Inflammatory macrophage treated with lipopolysaccharide for 1 hour (primary cell): Measurements from ENCODE around the gene KCNJ18.
"Not testable (repeated sequence)": the region's sequence is repeated elsewhere in the genome, so short reads cannot be mapped to it uniquely, and the experiment has no call there.

Experiments
- DNase-seq, 2 donors: peaks; one replicate each; pipeline ENCODE4 v3.0.0-alpha.2; 2020 to 2022

The KCNJ18 gene

DNA sequence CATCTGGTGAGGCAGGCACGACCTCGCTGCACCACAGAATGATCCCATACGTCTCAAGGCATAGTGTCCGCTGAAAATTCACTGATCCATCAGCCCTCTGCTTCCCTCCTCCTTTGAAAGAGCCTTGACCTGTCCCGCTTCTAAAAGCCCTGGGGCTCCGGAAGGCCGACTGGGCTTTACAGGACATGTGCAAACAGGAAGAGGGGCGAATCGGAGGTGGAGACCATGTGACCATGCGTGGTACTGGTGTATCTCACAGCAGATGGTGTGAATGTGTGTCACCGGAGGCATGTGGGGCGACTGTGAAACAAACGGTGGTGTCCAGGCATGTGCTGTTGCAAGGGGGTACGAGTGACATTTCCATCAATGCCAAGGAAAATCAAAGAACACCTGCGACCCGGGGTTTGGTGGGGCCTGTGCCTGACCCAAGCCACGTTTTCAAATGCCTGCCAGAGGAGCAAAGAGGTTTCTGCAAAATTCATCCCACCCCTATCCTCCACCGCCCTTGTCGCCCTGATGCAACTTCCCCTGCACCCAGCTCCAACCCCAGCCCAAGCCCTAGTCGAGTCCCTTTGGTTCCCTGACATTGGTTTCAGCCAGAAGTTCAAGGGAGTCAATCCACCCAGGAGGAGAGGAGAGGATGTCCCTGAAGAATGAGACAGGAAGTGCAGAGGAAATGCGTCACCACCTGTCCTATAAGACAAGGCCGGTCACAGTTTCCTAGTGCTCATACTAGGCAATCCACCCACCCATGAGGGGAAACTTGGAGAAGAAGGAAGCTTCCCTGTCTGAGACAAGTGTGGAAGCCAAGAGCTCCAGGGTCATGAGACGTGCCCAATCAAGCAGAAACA is 5.9 kb upstream of the KCNJ18 start:
- no peak for DNase-seq

DNA sequence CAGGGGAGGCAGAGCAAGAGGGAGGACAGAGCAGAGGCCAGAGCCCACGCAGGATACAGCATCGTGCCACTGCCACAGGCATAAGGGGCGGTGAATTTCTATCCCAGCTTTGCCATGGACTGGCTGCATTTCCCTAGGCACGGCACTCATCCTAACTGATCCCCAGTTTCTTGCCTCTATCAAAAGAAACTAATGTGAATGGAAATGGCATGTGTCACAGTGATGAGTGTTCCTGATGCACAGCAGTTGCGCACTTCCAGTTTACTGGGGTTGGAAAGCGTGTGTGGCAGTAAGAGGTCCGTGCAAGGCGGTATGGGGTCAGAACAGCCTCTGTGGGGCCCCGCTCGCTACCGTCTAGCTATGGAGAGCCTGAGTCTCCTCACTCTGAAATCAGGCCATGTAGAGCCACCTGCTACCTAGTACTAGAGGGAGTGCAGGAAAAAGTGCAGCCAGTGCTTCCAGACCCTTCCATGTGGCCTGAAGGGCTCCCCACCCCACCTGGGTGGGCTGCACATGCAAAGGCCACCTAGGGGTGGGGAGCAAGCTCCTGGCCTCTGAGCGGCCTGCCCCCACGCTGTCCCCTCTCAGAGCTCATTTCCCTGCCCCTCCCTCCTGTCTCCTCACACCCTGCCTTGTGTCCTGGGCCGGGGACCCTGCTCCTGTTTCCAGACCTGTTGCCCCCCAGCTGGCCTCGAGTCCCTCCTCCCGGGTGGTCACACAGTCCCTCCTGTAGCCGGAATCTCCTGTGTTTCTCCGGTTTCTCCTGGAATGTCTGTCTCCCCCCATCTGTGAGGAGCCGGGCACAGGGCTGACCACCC is 5.0 kb upstream of the KCNJ18 start:
- no peak for DNase-seq

DNA sequence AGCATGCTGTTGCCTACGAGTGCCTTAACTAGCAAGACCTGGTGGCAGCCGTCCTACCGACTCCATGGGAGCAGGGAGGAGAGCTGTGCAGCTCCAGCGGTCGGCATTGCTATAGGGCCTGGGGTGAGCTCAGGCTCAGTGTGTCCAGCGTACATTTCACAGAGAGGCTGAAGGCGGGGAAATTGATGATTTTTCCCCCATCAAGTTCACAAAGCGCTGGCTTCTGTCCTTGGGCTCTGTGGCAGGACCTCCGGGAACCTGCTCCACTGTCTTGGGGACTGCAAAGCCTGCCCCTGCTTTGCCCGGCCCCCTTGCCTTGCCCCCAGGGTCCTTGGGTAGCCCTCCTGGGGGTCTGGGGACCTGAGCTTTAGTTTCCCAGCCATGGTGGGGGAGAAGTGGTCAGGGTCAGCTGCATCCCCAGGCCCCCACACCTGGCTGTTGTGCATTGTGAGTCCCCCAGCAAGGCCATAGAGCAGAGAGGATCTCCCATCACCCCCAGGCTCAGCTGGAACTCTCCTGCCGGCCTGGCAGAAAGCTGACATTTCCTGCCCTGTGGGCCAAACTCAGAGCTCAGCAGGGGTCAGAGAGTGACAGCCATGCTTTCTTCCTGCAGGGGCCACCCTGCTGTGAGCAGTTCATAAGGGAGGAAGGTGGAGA is 3.9 kb upstream of the KCNJ18 start:
- DNase-seq, result no peak

DNA sequence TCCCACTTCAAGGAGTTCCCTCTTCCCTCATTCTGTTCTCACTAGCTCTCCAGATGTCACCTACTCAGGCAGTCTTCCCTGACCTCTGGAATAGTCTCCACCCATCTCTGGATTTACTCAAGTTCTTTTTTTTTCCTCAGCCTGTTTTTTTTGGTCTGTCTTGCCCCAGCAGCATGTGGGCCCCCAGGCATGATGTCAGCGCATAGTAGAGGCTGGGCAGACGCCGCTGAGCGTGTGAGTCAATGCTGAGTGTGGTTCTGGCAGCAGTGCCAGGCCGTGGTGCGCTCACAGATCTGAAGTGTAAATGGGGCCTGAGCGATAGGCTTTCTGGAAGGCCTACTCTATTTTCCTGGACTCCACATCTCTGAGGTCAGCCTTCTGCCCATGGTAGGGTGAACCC is 2.7 kb upstream of the KCNJ18 start:
- no peak for DNase-seq

DNA sequence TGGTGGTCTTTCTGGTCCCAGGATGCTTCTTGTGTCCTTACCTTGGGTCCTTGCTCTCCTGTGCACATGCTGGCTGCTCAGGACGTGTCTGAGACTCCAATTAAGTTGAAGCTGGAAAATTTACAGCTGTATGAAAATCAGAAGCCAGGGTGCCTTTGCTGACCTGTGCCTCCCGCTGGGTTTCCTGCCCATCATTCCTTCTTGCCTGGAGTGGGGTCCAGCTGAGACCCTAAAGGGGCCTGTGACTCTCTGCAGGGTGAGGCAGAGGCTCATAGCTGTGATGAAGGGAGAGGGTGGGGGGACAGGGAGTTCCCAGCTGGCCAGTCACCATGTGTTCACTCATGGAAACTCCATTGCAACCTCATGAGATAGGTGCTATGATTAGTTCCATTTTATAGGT is 1.5 kb upstream of the KCNJ18 start:
- DNase-seq, result not testable (repeated sequence)

DNA sequence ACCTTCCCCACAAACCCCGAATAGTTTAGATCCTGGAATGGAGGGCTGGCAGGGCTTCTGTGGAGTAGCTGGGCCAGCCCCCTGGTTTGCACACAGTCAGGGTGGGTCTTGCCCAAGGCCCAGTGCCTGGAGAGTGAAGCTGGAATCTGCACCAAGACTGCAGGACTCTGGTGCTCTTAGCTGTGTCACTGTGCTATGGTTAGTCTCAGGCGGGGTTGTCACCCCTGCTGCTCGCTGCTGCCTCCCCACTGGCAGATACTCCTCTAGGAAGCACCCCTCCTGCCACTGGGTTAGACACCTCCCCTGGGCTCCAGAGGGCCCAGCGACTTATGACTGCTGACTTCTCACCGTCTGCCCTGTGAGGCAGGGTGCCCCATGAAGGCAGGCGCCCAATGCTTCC is 842 bp upstream of the KCNJ18 start:
- not testable (repeated sequence) for DNase-seq

DNA sequence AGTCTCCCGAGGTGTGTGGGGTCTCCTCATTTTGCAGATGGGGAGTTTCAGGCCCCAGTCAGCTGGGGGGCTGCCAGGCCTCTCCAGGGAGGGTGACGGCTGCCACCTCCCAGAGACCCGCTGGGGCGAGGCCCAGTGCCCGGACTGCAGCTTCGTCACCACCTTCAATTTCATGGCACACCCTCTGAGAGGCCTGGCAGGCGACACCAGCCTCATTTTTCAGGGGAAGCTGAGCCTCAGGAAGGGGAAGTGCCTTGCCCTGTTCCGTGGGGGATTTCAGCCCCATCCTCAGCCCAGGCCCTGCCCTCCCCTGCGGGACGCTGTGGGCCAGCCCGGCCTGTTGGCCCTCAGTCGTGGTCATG is 362 bp downstream of the KCNJ18 start:
- not testable (repeated sequence) for DNase-seq

DNA sequence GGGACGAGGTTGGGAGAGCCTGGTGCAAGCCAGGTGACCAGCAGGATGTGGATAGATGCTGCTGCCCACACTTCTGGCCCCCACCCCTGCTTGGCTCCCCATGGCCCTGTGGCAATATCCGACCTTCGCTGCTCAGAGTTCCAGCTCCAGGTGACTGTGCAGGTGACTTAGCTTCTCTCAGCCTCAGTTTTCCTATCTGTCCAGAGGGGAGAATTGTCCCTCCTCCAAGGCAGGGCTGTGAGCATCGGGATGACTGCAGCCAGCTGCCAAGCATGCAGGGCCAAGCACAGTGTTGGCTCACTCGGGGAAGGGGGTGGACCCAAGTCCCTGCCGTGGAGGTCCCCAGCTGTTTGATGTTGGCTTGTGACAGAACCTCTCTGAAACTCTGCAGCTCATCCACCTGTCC is 1.1 kb downstream of the KCNJ18 start:
- not testable (repeated sequence) for DNase-seq

DNA sequence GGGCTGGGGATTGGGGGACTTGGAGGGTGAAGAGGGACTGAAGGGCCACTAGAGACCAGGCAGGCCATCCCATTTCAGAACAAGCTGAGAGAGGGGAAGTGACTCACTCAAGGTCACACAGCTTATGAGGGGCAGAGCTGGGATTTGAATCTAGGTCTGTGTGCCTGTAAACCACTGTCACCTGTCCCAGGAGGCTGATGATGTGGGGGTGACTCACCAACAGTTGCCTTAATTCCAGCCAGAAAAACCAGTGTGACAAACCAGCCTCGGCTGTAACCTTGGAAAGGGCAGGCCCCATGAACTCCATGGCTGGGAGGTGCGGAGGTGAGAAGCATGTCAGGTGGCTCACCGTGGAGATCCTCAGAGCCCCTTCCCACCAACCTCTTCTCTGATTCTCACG is 1.6 kb downstream of the KCNJ18 start:
- DNase-seq, result not testable (repeated sequence)

DNA sequence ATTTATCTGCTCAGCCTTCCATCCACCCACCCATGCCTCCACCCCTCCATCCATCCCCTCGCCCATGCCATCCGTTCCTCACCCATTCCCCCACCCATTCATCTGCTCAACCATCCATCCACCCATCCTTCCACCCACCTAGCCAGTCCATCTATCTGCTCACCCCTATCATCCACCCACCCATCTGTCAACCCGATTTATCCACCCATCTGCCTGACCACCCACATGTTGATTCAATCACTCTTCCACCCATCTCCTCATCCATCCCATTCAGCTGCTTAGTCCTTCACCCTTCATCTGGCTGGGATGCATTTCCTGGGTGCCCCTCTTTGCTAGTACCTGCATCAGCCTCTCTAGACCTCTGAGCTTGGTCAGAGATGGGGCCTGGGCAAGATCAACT is 3.9 kb downstream of the KCNJ18 start:
- DNase-seq, result not testable (repeated sequence)

DNA sequence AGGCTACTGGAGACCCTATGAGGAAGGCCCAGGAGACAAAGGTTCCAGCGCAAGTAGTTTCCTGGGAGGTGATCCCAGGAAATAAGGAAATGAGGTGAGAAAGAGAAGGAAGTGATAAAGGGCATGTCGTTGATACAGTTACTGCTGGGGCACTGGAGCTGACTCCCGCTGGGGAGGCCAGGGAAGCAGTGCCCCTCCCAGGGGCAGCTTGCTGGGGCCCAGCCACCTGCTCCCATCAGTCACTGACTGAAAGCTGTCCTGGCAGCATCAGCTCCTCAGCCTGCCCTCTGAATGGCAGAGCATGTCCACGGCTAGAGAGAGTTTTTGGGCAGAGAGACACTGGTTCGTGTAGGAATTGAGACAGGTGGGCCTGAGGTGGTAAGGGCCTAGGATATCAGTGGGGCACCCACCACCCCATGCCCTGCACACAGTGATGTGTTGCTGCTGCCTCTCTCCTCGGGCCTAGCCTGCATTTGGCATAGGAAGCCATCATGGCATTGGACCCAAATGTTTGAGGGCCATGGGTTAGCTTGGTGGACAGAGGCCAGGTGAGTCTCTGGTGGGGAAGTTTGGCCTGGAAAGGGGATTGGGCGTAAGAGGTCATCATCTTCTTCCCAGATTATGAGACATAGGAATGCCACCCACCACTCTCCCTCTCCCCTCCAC is 4.7 kb downstream of the KCNJ18 start:
- DNase-seq, result not testable (repeated sequence)

DNA sequence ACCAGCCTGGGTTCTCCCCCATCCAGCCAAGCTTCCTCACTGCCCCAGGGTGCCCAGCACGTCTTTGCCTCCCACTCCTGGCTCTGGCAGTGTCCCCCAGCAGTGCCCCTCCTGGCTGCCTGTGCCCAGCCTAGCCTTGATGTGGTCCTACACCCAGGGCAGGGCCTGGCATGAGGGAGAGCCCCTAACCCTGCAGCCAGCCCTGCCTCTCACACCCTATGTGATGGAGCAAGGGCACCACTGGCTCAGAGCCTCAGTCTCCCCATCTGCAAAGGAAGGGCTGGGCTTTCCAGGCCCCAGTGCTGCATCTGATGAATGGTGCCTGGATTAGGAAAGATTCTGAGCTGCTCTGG is 5.2 kb downstream of the KCNJ18 start:
- not testable (repeated sequence) for DNase-seq

DNA sequence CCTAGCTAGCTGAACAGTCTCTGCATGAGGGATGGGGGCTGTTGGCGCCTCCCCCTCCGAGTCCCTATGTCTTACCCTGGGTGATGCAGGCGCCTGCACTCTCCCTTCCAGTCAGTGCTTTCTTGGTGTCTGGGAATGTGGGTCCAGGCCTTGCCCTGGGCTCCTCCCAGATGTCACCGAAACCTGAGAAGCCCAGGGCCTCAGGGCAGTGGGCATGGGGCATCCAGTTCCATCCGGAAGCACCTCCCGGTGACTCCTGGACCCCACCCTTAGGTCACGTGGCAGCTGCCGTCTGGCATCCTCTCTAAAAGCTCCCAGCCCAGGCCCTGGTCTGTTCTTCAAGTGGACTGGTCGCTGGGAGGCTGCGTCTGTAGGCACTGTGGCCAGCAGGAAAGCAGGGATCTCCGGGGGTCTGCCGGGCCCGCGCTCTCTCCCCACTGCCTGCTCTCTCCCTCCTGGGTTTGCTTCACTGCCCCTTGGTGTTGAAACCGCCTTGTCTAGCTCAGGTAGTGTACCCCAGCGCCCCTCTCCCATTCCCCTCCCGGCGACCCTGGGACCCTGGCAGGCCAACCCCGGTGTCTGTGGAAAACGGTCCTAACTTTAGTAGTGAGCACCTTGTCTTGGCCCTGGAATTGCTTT is 6.2 kb downstream of the KCNJ18 start:
- DNase-seq, result not testable (repeated sequence)

DNA sequence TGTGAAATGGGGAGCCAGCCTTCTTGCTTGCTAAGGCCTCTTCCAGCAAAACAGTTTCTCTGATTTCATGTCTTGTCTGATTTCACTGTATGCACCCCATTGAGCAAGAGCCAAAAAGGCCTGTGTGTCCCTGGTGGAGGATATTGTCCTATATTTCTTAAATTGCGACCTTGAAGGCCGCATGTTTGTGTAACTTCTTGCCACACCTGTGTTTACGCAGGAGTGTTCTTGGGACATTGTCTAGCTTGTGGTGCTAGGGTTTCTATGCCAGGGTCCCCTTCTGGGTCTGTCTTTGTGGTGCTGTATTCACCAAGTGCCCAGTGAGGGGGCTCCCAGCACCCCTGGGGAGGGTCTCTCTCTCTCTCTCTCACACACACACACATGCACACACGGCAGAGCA is 6.8 kb downstream of the KCNJ18 start:
- not testable (repeated sequence) for DNase-seq

DNA sequence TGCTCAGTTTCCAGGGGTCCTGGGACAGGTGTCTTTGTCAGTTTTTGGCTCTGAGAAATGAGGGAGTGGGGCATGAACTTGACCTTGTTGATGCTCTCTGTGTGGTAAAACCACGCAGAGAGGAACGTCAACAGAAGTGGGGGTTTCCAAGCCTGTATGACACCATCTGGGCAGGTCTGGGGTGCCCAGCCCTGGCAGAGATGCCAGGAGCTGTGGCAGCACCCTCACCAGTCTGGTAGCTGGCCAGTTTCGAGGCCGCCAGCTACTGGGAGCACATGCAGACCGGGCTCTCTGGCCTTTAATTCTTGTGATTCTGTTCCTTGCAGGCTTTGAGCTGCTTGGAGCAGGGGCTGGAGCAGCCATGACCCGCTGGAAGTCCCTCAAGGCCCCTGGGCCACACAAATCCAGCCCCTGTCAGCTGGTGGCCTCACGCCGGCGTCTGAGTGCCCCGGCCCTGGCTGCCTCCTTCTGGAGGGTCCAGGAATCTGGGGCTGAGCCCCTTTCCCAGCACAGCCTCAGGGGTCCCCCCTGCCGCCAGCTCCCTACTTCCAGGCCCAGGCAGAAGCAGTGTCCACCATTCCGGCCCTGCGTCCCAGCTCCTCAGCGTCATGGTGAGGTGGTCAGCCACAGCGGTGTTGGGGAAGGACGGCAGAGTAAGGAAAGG is 7.4 kb downstream of the KCNJ18 start:
- DNase-seq, result not testable (repeated sequence)

DNA sequence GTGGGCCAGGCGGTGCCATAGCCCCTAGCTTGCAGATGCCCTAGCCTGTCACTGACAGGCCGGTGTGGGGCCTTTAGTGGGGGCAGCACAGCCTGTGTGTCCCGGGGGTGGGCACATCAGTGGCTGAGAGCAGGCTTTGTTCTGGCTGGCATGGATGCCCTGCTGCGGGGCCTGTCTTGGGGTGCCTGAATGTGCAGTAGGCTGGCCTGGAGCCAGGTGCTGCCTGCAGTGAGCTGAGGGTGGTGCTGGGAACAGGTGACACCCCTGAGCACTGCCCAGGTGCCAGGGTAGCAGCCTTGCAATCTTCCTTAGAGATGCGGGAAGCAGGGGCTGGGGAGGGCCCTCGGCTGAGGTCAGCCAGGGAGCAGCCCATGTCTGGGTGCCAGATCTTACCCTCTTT is 8.8 kb downstream of the KCNJ18 start:
- not testable (repeated sequence) for DNase-seq

DNA sequence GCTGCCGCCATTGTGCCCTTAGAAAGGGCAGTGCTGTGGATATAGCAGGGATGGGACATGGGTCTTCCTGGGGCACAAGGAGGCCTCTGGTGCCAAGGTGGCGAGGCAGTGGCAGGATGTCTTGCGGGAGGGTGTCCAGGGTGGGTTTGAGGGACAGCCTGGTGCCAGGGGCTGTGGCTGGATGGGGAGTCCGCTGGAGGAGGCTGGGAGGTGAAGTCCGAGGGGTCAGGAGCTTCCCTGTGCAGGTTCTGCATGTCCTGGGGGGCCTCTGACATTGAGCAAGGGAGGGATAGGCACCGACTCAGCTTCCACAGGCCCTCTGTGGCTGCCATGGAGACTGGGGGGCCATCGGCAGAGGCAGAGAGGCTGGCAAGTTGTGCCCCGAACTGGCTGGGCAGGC is 9.7 kb downstream of the KCNJ18 start:
- not testable (repeated sequence) for DNase-seq

DNA sequence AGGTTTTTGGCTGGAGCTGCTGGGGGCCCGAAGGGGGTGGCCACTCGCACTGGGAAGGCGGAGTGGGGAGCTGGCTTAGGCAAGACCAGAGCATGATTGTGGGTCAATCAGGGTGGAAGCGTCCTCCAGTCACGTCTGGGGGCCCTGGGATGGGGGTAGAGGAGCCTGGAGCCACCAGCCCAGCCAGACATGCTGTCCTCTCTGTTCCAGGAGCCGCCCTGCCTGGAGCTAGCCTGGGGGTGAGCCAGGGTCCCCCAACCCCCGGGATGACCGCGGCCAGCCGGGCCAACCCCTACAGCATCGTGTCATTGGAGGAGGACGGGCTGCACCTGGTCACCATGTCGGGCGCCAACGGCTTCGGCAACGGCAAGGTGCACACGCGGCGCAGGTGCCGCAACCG is 10.2 kb downstream of the KCNJ18 start:
- not testable (repeated sequence) for DNase-seq

DNA sequence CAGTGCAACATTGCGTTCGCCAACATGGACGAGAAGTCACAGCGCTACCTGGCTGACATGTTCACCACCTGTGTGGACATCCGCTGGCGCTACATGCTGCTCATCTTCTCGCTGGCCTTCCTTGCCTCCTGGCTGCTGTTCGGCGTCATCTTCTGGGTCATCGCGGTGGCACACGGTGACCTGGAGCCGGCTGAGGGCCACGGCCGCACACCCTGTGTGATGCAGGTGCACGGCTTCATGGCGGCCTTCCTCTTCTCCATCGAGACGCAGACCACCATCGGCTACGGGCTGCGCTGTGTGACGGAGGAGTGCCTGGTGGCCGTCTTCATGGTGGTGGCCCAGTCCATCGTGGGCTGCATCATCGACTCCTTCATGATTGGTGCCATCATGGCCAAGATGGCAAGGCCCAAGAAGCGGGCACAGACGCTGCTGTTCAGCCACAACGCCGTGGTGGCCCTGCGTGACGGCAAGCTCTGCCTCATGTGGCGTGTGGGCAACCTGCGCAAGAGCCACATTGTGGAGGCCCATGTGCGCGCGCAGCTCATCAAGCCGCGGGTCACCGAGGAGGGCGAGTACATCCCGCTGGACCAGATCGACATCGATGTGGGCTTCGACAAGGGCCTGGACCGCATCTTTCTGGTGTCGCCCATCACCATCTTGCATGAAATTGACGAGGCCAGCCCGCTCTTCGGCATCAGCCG is 10.8 kb downstream of the KCNJ18 start:
- not testable (repeated sequence) for DNase-seq

DNA sequence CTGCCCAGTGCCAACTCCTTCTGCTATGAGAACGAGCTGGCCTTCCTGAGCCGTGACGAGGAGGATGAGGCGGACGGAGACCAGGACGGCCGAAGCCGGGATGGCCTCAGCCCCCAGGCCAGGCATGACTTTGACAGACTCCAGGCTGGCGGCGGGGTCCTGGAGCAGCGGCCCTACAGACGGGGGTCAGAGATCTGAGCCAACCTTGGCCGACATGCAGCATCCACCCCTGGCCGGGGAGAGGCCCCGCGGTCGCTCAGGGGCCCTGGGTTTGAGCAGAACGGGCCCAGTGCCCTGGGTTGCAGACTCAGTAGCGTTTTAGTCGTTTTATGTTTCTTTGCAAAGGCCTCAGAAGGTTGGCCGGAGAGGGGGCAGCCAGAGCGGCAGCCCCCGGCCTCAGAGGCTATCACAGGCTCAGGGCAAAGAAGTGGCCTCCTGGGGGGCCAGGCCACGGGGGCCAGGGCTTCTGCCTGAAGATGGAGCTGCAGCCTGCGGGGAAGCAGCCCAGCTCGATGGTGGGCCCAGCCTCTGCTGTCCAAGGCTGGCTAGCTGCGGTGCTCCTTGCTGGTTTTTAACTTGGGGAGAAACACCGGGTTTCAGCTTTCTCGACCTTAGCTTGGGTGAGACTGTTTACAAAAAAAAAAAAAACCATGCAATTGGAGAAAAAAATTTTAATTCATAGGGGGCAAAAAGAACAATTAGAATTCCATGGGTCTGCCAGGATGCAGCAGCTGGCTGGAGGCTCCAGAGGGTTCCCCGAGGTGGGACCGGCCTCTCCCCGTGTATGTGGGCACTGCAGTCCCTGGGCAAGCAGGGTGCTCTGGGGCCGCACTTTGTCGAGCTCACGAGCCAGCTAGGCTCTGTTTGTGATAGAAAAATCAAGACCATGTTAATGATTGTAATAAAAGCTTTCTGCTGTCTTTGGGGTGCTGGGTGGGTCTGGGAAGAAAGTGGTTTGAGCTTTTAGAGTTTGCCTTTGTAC is 11.9 kb downstream of the KCNJ18 start:
- DNase-seq, result not testable (repeated sequence)
